K562 (cell line): Measurements from ENCODE around the gene STYX. TPM values are rescaled to one million over a fixed set of nuclear protein-coding genes. Genes with fewer than 3 reads are reported as not detected.

Experiments
- ARID4B ChIP-seq: sonication (generic); formaldehyde crosslinking; IDR thresholded peaks from 2 replicates; pipeline ENCODE4 v1.8.0; 2022; ENCODE audit warnings: mild to moderate bottlenecking, missing genetic modification reagents
- EGR1 ChIP-seq: fragments of 450-650 bp; conservative IDR thresholded peaks from 2 replicates; pipeline ENCODE4 v1.6.1; 2017; ENCODE audit warnings: mild to moderate bottlenecking
- GABPA ChIP-seq: fragments of 200-800 bp; sonication (Bioruptor generic); conservative IDR thresholded peaks from 2 replicates; pipeline ENCODE4 v1.6.1; 2016; ENCODE audit warnings: low read depth, missing genetic modification characterization, missing compliant biosample characterization
- GATAD2B ChIP-seq: fragments of 450-650 bp; IDR thresholded peaks from 2 replicates; pipeline ENCODE4 v1.6.1; 2017; ENCODE audit warnings: mild to moderate bottlenecking, borderline replicate concordance
- MTA2 ChIP-seq: fragments of 450-650 bp; IDR thresholded peaks from 2 replicates; pipeline ENCODE4 v1.6.1; 2016; ENCODE audit warnings: low read depth
- PATZ1 ChIP-seq: fragments of 250-450 bp; sonication (Bioruptor Pico); IDR thresholded peaks from 2 replicates; pipeline ENCODE4 v1.5.0; 2020; ENCODE audit warnings: mild to moderate bottlenecking, borderline replicate concordance
- RCOR1 ChIP-seq, 2 experiments: IDR thresholded peaks; 2 replicates each; pipeline ENCODE4 v1.6.1; 2012; ENCODE audit warnings: low read depth in 2 of 2, low read length in 2 of 2, borderline replicate concordance in 1 of 2, improper control_type of control experiment in 1 of 2
- UBTF ChIP-seq, 2 experiments: IDR thresholded peaks; 2 replicates each; pipeline ENCODE4 v1.6.1; 2012; ENCODE audit warnings: improper control_type of control experiment in 2 of 2, low read depth in 2 of 2, low read length in 2 of 2, borderline replicate concordance in 1 of 2
- ZBTB7A ChIP-seq: IDR thresholded peaks from 2 replicates; pipeline ENCODE4 v1.6.1; 2011; ENCODE audit warnings: low read depth, mild to moderate bottlenecking, low read length, moderate library complexity, borderline replicate concordance; ENCODE audit not compliant: control insufficient read depth
- ZNF592 ChIP-seq: fragments of 450-650 bp; IDR thresholded peaks from 2 replicates; pipeline ENCODE4 v1.6.1; 2017; ENCODE audit warnings: antibody characterized with exemption, mild to moderate bottlenecking
- polyA plus RNA-seq, 8 experiments: library from polyadenylated mRNA; depleted of rRNA in 4 of 8; stranded (reverse) in 5 of 8; unstranded in 3 of 8; fragments of >200 nt; fragmentation: Nextera tagmentation in 2 of 8; fragmentation: Illumina TruSeq in 1 of 8; extraction: Ambion mirVana in 2 of 8; extraction: Trizol in 1 of 8; gene quantifications; 2 replicates each; pipeline versions ENCODE4 v1.2.1 to v1.2.3, GENCODE V29; 2011 to 2014; ENCODE audit warnings: inconsistent platforms in 1 of 8, missing spikeins in 1 of 8
- total RNA-seq, 7 experiments: library from RNA; depleted of rRNA in 6 of 7; stranded (reverse); fragments of >200 nt in 6 of 7; fragmentation: Illumina TruSeq in 2 of 7; extraction: Trizol in 2 of 7; gene quantifications; 2 replicates each; pipeline versions ENCODE4 v1.2.1 to v1.2.3, GENCODE V29; 2011 to 2021; ENCODE audit warnings: low replicate concordance in 1 of 7

The STYX gene
- total and polyA plus RNA-seq, 9 of the 15 experiments (the other 6 are each of a cell fraction or from before 2014, with no cell fraction given): 5.0 to 15.4 (median 10.6) TPM

GRCh38 chr14:52695481-52696091 is 34.4 kb upstream of the STYX start, which contains the start of gene ERO1A (continued):
- TF ChIP-seq PATZ1 (CRISPR knock-in tag) (no peak), GATAD2B (0 out of 2 replicates have a peak, but pooled peaks have one; percentile 40), RCOR1 (IDR thresholded peaks at IDR 0.05; ENCODE audit: borderline replicate concordance in 1 of 2, low read depth in 2 of 2, low read length in 2 of 2) (no peak), ZBTB7A (peak; percentile 88), ARID4B (CRISPR knock-in tag) (peak; percentile 68), UBTF (IDR thresholded peaks at IDR 0.05; ENCODE audit: borderline replicate concordance in 1 of 2, low read depth in 2 of 2, low read length in 2 of 2) (peak; percentile 90 to 94), MTA2 (no peak), EGR1 (peak; percentile 75), ZNF592 (peak; percentile 28; the same call in 1 of the 2 replicates), GABPA (tag) (0 out of 2 replicates have a peak, but pooled peaks have one; percentile 12)
